Right ventricle myocardium inferior (tissue), 1 donor: ENCODE measurements around the gene TOMM40L. TPM values are rescaled to one million over a fixed set of nuclear protein-coding genes. Genes with fewer than 3 reads are reported as not detected.

Experiments
- ATAC-seq: fragments of 200-7000 bp; cut with Tn5 transposase; one replicate; pipeline ENCODE4 v1.9.1; 2020; ENCODE audit warnings: mild to moderate bottlenecking, moderate library complexity
- DNase-seq: peaks from one replicate; pipeline ENCODE4 v3.0.0; 2021; ENCODE audit errors: missing footprints
- intact Hi-C: fragments of 100-400 bp; cut with DNase I; formaldehyde crosslinking; loops from one replicate; pipeline ENCODE4 v1.11.0; 2022
- total RNA-seq: library from RNA; stranded (reverse); fragmentation: NEBNext Ultra II Directional; extraction: Animal tissue kit (Norgen Biotek cat#: 25700); gene quantifications from one replicate; pipeline ENCODE4 v1.2.1, GENCODE V29; 2021
- donor health status: DM: no; HTN: yes; CAD: no; lungs with severe emphysema.

Gene TOMM40L
- total RNA-seq, 1 donor from 2014 or later, result 39.1 TPM

DNA sequence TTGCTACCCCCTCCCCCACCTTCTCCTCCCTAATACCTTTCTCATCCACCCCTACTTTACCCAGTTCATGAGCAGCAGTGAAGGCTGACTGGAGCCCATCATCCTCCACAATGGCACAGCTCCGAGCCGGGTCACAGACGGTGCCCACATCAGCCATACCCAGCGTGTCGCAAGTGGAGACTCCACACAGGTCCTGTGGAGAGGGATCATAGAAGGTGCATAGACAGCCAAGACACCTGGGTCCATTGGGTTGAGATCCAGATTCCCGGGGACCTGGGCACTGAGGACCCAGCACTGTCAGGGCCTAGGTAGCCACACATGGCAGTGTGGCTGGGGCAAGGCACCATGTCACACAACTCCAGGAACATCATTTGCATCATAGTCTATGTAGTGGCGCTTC, 29.7 kb upstream of the TOMM40L start:
- ATAC-seq, result no peak
- no peak for DNase-seq
- intact Hi-C loops, result no loop called here

DNA sequence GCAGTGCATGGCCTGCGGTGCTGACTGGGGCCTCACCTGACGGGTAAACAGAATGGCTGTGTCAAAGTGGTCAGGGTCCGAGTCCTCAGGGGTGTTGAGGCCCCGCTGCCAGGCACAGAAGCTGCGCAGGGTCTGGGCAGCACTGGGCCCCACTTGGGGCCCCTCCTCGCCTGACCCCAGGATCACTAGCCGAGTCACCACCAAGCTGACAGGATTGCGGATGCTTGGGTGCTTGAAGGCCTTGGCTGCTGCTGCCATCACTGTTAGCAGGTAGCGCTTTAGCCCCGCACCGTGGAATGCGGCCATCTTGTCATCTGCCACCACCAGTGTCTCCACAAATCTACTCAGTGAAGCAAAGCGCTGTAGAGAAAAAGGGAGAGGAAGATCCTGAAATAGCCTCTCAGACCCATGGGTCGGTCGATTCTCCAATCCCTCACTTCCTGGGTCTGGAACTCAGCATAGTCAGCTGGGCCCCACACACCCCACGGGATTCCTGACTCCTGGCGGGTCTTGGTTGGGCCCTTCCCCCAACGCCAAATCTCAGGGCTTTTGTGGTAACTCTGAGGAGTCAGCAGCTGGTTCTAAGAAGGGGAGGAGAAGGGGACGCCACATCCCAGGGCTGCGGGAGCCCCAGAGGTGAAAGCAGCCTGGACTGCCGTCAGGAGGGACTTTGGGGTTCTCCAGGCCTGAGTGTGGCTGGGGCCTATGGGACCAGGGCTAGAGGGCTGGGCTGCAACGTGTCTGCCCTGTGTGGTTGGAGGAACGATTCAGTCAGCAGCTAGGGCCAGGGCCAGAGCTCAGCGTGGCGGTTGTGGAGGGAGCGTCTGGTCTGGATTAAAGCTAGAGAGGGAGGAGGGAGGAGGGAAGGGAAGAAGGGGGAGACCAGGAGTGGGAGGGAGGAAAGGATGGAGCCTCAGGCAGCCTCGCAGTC, 29.1 kb upstream of the TOMM40L start:
- intact Hi-C loops, result no loop called here
- ATAC-seq (peak; percentile 21), DNase-seq (peak; percentile 77)

DNA sequence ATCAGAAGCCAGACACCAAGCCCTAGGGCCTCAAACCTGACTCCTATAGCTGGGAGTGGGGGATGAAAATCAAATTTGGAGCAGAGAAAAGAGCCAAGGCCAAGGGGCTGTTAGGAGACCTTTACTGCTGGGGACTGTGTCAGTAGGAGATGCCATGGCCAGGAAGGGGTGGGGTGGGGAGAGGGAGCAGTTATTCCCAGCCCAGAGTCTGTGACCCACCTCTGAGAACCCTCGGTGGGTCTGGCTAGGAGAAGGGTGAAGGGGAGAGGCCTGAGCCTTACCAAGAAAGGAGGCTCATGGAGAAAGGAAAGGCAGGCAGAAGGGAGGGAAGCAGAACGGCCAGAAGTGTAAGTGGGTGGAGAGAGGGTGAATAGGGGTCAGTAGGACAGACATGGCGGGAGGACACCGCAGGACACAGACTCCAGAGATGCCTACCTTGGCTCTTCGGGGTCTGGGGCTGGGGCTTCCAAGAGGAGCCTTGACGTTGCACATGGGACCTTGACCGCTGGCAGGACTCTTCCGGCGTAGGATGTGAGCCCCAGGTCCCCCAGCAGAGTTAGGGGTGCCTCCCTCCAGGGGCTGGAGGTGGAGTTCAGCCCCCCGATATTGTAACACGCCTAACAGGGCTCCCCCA, 28.2 kb upstream of the TOMM40L start:
- ATAC-seq (no peak), DNase-seq (peak; percentile 53)
- intact Hi-C loops, result no loop called here

DNA sequence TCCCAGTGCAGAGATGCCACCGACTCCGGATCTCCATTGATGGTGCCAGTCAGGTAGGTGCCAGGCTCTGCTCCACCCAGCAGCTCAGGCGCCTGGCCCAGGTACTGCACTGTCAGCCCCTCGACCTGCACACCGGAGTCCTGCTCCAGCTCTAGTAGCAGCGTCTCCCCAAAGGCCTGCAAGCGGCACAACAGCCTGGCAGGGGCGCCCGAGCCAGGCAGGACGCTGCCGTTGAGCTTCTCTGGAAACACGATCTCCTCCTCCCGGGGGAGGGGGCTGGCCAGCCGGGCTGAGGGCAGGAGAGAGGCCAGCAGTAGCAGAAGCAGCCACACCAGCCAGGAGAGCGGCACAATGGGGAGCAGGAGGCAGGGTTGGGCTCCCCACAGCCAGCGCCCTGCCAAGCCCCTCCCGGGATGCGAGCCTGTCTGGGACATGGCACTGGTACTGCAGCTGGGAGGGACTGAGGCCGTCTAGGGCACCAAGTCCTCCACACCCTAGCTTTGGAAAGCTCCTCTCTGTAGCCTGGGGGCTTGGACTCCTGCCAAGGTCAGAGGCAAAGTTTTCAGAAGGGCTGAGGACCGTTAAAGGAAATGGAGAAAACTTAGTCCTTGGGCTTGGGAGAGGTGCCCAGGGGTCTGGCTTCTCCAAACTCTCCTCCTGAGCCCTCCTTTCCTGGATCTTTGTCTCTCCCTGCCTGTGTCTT, 27.5 kb upstream of the TOMM40L start:
- ATAC-seq (no peak), DNase-seq (peak; percentile 67)
- intact Hi-C loops, result no loop called here

DNA sequence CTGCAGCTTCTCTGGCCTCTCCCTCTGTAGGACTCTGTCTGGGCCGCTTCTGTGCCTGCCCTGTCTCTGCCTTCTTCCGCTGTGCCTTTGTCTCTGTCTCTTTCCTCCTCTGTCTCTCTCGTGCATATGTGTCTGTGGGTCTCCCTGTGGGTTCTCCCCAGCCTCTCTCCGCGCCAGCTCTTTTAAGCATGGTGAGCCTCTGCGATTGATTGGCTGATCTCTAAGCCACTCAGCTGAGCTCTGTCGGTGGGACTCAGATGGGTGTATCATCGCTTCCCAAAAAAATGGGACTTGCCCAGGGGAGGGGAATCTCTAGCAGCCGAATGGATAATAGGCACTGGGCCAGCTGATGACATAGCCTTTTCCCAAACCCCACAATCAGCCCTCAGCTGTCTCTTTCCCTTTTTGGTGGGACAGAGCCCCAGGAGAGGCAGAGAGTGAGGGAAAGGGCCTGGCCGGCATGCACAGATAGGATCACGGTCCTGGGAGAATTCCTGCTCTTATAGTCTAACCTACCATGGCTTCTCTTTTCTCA, 26.9 kb upstream of the TOMM40L start, which contains the start of gene ADAMTS4:
Gene ADAMTS4, minus strand, starts transcription at position 158 of the 535 bp plus-strand sequence. CDS start 427 bp downstream, outside the sequence.
- ATAC-seq, result peak; percentile 47
- intact Hi-C loops, result no loop called here
- DNase-seq, result peak; percentile 84

DNA sequence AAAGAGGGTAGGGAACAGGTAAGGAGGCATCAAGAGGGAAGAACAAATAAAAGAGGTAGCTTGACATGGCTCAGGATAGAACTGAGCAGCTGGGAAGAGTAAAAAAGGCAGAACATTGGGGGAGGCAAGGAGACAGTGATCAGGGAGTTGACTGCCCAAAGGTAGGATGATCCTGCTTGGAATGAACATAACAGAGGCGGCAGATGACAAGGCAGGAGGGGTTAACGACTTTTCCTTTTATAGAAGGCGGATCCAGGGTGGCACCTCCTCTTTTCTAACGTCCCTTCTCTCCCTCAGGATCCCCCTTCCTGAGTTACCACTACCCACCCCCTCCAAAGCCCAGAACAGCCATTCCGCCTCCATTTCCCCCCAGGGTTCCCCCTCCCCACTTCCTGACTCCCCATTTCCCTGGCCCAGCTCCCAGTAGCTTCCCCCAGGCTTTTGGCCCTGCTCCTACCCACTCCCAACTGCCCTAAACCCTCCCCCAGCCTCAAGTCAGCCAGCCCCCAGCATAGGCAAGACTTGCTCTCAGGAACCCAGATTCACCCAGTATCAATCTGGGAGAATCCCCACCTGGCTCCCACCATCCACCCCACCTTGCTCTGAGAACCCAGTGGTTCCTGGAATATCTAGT, 26.2 kb upstream of the TOMM40L start:
- intact Hi-C loops, result no loop called here
- ATAC-seq, result no peak

DNA sequence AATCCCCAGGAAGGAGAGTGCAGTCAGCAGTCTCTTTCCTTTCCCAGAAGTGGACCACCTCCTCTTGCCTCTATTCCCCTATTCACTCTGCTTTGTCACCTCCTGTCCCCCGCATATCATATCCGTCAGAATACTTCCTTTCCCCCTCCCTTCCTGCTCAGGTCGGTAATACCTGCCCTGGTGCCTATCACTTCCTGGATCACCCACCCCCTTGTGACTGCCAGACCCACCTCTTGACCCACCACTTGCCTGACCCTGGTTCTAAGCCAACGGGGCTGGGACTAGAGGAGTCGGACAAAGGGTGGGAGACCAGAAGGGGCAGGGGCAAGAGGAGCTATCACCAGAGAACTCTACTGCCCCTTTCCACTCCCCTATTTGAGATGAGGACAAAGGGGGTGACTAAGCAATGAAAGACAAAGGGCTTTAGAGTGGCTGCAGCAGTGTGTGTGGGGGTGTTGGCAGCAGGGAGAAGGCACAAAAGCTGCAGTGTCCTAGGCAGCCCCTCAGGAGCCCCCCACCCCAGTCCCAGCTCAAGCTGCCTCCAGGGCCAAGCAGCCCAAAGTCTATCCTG, 25.4 kb upstream of the TOMM40L start:
- ATAC-seq, result no peak

More for the DNA sequence above, 26.2 kb upstream of the TOMM40L start:
- DNase-seq, result no peak

DNA sequence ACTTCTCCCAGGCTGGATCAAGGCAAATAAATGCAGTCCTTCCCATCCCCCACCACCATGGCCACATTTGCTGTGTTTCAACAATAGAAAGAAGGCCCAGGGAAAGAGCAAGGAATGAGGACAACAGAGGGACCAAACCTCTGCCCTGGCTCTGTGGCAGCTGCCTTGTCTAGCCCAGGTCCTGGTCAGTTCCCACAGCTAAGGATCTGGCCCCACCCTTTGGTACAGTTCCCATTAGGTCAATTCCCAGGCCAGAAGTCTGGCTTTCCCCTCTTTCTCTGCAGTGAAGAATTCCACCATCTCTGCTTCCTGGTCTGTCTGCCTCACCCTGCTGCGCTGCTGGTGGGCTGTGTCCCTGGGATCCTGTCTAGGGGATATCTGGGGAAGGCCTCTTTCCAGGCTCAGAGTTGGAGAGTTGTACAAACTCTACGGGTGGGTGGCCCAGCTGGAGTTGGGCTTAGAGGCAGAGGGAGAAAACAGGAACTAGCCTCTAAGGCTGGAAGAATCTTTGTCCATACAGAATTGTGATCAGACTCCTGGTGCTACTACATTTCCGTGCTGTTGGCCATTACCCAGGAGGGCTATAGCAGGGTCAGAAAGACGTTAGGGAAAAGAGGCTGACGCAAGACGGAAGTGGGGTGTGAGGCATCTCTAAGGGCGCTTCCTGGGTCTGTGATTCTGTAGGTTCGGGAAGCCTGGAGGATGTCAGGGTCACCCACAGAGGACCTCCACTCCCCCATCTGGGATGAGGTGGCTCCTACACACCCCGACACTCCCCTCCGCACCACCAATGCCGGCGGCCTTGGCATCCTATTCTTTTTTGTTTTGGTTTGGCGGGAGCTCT, 24.6 kb upstream of the TOMM40L start:
- intact Hi-C loops, result no loop called here
- DNase-seq, result peak; percentile 76
- peak; percentile 42 for ATAC-seq

More for the DNA sequence above, 25.4 kb upstream of the TOMM40L start:
- DNase-seq, result no peak
- intact Hi-C loops, result no loop called here

DNA sequence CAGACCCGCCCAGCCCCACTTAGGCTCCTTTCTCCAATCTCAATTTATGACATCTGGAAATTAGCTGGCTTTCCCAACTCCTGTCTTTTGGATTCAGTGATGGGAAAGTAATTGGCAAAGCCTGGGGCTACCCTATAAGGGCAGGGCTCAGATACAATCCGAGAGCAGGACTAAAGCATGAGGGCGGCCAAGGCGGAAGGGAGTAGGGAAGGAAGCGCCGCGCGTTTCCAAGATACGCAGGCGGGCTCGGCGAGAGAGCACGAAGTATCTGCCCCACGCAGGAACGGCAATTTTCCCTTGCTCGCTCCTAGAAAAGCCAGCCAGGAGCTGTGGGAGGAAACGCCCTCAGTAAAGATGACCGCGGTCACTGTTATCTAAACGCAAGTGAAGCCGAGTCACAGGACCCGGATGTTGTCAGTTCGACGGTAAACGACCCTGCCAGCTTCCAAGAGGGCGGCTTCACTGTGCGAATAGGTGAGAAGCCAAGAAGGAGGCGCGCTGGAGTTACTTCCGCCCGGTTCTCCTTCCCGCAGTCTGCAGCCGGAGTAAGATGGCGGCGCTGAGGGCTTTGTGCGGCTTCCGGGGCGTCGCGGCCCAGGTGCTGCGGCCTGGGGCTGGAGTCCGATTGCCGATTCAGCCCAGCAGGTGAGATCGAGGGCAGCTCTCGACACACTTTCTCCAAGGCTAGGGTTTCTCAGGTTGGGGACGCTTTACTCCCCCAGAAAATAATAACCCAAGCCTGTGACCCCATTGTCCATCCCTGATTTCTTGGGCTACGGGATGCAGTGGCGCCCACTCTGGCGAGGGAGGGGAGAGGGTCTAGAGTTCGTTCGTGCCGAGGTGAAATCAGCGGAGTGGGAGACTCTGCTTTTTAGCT, 23.8 kb upstream of the TOMM40L start, which contains the start of gene NDUFS2:
Gene NDUFS2, plus strand, starts transcription at position 532 of the 877 bp plus-strand sequence. Its CDS starts 19 bp downstream, at position 551.
- peak; percentile 98 for DNase-seq
- intact Hi-C loops, result no loop called here

DNA sequence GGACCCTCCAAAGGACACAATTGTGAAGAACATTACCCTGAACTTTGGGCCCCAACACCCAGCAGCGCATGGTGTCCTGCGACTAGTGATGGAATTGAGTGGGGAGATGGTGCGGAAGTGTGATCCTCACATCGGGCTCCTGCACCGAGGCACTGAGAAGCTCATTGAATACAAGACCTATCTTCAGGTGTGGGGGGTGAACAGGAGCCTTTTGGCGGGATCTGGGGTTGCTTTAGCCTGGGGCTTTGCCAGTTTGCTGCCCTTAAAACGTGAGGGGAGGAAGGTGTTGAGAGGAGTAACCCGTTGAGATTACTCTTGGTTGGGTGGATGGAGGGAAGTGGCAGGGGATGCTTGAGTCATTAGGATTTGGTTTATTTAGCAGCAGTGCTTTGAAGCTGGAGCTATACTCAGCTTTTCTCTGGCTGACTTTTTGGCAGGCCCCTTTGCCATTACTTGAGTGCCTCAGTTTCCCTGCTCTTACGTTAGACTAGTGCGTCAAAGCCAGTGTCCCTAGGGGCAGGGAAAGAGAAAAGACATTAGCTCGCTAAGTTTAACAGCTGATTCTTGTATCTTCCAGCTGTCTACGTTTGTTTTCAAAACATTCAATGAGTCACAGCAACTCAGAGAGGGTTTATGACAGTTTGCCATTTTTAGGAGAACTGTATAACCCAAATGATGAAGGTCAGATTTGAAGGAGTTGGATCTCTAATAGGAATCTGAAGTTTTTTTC, 19.3 kb upstream of the TOMM40L start:
- intact Hi-C loops, result loop anchor here (5.0 kb wide), 1 partner anchor 176 kb away; no protein-coding TSS in a partner anchor
- ATAC-seq (peak; percentile 47), DNase-seq (no peak)

More for the DNA sequence above, 23.8 kb upstream of the TOMM40L start, which contains the start of gene NDUFS2:
- ATAC-seq, result peak; percentile 81

DNA sequence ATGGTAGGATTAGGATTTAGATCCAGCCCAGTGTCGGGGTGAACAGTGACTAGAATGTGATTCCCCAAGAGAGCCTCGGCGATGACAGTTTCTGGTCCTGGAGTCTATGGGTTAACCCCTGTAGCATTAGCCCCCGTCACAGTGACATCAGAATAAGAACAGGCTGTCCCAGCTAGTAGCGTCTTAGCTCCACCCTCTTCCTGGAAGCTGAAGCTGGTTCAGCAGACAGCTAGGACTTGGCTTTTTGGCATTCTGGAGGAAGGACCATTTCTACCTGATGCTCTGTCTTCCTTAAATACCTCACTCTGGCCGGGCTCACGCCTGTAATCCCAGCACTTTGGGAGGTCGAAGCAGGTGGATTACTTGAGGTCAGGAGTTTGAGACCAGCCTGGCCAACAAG, 18.7 kb upstream of the TOMM40L start:
- ATAC-seq, result peak; percentile 84
- intact Hi-C loops, result loop anchor here (5.0 kb wide), 1 partner anchor 175 kb away; no protein-coding TSS in a partner anchor
- DNase-seq, result peak; percentile 82

DNA sequence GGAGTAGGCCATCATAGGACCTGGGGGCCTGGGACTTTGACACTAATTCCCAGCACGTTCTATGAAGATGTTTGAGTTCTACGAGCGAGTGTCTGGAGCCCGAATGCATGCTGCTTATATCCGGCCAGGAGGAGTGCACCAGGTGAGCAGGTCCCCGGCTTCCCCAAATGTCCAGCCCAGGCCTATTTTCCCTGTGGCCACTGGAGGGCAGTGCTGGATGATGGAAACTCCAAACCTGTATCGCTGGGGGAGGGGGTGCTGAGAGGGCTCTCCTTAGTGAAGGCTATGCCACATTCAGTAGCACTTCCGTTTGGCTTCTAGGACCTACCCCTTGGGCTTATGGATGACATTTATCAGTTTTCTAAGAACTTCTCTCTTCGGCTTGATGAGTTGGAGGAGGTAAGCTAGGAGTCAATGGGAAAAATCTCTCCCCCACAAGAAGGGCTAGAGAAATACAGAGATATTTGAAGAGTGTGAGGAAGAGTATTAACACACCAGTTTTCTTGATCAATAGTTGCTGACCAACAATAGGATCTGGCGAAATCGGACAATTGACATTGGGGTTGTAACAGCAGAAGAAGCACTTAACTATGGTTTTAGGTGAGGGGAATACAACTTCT, 16.0 kb upstream of the TOMM40L start:
- peak; percentile 87 for DNase-seq
- ATAC-seq, result peak; percentile 44
- intact Hi-C loops, result loop anchor here (2.0 to 5.0 kb wide), 2 partner anchors 15 to 172 kb away; no protein-coding TSS in a partner anchor

DNA sequence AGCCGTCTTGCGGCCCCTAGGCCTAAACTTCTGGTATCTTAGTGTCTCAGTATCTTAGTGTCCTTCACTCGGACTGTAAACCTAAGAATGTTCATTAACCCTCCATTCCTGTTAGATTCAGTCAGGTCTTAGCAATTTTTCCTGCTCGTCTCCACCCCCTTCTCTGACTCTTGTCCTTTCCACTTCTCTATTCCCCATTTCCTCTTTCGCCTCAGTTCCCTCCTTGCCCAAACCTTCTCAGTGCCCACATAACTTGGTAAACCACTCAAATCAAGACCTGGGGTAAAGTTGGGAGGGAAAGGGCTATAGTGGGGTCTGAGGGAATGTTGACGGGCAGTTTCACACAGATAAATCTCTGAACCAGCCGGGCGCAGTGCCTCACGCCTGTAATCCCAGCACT, 11.5 kb upstream of the TOMM40L start:
- intact Hi-C loops, result no loop called here
- no peak for DNase-seq
- ATAC-seq, result no peak

DNA sequence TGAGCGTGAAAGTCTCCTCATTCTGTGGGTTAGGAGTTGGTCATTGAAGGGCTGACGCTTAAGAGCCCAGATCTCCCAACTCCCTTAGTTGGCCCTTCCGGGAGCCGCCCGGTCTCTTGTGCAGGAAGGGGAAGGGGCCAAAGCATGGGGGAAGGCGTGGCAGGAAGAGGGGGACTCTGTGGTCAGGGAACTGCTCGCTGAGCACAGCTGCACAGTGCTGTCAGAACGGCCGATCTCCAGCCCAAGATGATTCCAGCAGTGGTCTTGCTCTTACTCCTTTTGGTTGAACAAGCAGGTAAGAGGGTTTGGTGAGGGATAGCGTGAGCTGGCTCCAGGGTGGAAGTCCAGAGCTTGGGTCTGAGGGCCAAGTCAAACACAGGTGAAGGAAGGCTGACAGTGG, 10.8 kb upstream of the TOMM40L start, which contains the start of gene FCER1G:
Gene FCER1G, plus strand, starts transcription at position 220 of the 400 bp plus-strand sequence. Its CDS starts 27 bp downstream, at position 247.
- DNase-seq, result peak; percentile 91
- ATAC-seq, result peak; percentile 66
- intact Hi-C loops, result no loop called here
